ENCODE results near the gene IL31RA.

DNA sequence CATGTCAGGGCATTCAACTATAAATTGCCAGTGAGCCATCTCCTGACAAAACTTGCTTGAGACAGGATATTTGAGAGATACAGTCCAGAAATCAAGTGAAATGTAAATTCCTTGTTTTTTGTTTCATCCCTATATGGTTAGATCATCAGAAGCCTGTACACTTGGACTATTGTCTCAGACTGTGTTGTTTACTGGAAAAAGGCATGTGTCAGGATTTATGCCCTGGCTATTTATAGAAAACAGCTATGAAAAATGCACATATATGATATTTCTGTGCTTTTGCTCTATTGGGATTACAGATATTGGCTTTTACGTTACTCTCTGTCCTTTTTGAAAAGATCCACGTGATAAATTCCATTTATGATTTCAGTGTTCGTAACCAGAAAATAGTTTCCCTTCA is 44.2 kb downstream of the IL31RA start:
- TF ChIP-seq, protein P1, sequence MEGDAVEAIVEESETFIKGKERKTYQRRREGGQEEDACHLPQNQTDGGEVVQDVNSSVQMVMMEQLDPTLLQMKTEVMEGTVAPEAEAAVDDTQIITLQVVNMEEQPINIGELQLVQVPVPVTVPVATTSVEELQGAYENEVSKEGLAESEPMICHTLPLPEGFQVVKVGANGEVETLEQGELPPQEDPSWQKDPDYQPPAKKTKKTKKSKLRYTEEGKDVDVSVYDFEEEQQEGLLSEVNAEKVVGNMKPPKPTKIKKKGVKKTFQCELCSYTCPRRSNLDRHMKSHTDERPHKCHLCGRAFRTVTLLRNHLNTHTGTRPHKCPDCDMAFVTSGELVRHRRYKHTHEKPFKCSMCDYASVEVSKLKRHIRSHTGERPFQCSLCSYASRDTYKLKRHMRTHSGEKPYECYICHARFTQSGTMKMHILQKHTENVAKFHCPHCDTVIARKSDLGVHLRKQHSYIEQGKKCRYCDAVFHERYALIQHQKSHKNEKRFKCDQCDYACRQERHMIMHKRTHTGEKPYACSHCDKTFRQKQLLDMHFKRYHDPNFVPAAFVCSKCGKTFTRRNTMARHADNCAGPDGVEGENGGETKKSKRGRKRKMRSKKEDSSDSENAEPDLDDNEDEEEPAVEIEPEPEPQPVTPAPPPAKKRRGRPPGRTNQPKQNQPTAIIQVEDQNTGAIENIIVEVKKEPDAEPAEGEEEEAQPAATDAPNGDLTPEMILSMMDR (conservative IDR thresholded peaks at IDR 0.05; ENCODE audit: low read length) = no peak
- no peak for TF ChIP-seq EZH2phosphoT487 (IDR thresholded peaks at IDR 0.05; ENCODE audit: borderline replicate concordance, low read depth, low read length)

Data from OCI-LY7 (cell line).